Epithelial cell of prostate (primary cell): ENCODE measurements around the gene ARL2.

ENCODE experiments used
- DNase-seq: peaks from one replicate; pipeline ENCODE4 v3.0.0-alpha.2; 2011; ENCODE audit warnings: low read depth, low spot score
- H3K27ac ChIP-seq: fragments of 450-650 bp; 2 replicates; pipeline ENCODE4 v1.5.1; 2017; ENCODE audit warnings: mild to moderate bottlenecking

The ARL2 gene

GRCh38 chr11:65066805-65067291, 52.9 kb downstream of the ARL2 start:
- DNase-seq, result no peak
- H3K27ac ChIP-seq, result no peak overlapping the region

- no peak overlapping the region for H3K27ac ChIP-seq
- DNase-seq, result no peak
Observed at GRCh38 chr11:65067446-65067845, 53.5 kb downstream of the ARL2 start.

- DNase-seq, result no peak
- no peak overlapping the region for H3K27ac ChIP-seq
Observed at GRCh38 chr11:65069217-65069616, 55.3 kb downstream of the ARL2 start.
